Type B pancreatic cell (in vitro differentiated cells): ENCODE data around the gene CD93. TPM values are rescaled to one million over a fixed set of nuclear protein-coding genes. Genes with fewer than 3 reads are reported as not detected.

Experiments used
- DNase-seq: peaks from one replicate; pipeline ENCODE4 v3.0.0; 2021; ENCODE audit warnings: mixed read lengths; ENCODE audit not compliant: unreplicated experiment; ENCODE audit errors: extremely low spot score
- H3K27ac Mint-ChIP-seq: 2 replicates; pipeline ENCODE4 v1.8.0; 2021; ENCODE audit warnings: mild to moderate bottlenecking, mixed read lengths
- H3K27me3 Mint-ChIP-seq: 2 replicates; pipeline ENCODE4 v1.8.0; 2021; ENCODE audit warnings: mixed read lengths
- H3K36me3 Mint-ChIP-seq: 2 replicates; pipeline ENCODE4 v1.8.0; 2021; ENCODE audit warnings: mixed read lengths
- H3K4me1 Mint-ChIP-seq: one replicate; pipeline ENCODE4 v1.8.0; 2021; ENCODE audit warnings: mixed read lengths; ENCODE audit not compliant: unreplicated experiment
- H3K4me3 Mint-ChIP-seq: 2 replicates; pipeline ENCODE4 v1.8.0; 2021; ENCODE audit warnings: mild to moderate bottlenecking, mixed read lengths
- H3K9me3 Mint-ChIP-seq: 2 replicates; pipeline ENCODE4 v1.8.0; 2021; ENCODE audit warnings: mixed read lengths
- total RNA-seq: library from RNA; stranded (reverse); gene quantifications from 2 replicates; pipeline ENCODE4 v1.2.1, GENCODE V29; 2021; ENCODE audit warnings: low replicate concordance
- TF ChIP-seq, protein P1 (sequence below): fragments of 200-600 bp; sonication (generic); conservative IDR thresholded peaks from 2 replicates; pipeline ENCODE4 v1.5.0; 2021; ENCODE audit warnings: antibody characterized with exemption, mild to moderate bottlenecking

The CD93 gene
- total RNA-seq, 1 donor from 2014 or later = 0.05 TPM

DNA sequence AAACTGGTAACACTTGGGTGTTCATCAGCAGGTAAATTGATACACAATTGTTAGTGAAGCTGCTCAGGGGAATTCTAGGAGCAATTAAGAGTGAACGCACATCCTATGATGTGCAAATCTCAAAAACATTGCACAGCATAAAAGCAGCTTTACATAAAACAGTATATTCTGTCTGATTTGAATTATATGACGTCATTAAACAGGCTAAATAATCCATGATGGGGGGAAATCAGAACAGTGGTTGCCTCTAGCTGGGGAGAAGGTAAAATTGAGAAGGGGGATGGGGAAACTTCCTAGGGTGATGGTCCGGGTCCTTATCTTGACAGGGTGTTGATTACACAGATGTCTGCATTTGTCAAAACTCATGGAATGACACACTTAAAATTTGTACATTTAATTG, 19.4 kb downstream of the CD93 start:
- Mint-ChIP-seq H3K4me1 (peaks cover 29% of the 10 kb centered on the region), H3K4me3 (no peak overlapping the region), H3K36me3 (no peaks in the 10 kb centered on the region), H3K9me3 (no peaks in the 10 kb centered on the region), H3K27me3 (peaks cover 6% of the 10 kb centered on the region), H3K27ac (no peak overlapping the region)
- TF ChIP-seq, protein P1, sequence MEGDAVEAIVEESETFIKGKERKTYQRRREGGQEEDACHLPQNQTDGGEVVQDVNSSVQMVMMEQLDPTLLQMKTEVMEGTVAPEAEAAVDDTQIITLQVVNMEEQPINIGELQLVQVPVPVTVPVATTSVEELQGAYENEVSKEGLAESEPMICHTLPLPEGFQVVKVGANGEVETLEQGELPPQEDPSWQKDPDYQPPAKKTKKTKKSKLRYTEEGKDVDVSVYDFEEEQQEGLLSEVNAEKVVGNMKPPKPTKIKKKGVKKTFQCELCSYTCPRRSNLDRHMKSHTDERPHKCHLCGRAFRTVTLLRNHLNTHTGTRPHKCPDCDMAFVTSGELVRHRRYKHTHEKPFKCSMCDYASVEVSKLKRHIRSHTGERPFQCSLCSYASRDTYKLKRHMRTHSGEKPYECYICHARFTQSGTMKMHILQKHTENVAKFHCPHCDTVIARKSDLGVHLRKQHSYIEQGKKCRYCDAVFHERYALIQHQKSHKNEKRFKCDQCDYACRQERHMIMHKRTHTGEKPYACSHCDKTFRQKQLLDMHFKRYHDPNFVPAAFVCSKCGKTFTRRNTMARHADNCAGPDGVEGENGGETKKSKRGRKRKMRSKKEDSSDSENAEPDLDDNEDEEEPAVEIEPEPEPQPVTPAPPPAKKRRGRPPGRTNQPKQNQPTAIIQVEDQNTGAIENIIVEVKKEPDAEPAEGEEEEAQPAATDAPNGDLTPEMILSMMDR = no peak
- DNase-seq = no peak

DNA sequence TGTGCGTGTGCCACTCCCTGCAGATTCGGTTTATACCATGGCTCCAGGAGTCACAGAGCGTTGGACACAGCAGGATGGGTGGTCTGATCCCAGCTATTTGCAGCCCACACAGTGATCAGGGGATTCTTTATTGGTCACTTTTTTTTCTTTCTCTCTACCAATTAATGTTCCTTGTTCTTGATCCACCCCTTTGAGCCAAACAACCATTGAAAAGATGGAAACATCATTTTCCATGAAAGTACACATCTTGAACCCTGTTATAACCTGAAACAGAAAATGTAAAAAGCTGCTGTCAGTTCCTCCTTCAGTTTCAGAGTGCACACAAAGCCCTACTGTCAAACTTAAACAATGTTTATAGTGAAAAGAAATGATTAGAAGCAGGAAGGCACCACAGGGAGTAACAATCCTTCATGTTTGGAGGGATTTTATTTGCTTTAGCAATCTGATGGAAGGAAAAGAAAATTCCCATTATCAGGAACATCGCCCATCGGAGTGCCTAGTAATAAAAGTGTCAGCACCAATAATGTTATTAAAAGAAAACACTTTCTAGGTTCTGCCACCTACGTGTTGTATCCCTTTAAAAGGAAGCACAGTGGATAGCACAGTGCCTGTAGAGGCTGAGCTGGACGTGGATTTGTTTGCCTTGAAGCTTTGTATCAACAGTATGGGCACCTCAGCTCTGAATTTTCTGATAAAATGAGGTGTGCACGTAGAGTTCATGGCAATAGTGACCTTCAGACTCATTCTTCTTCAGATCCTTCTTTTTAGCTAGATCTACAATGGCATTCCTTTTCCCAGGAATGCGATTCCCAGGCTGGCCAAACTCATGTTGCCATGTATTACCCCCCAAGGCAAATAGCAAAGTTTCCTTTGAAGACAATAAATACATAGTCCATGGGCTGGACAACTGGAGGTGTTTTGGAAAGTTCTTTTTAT, 20.6 kb downstream of the CD93 start:
- peaks cover 6% of the 10 kb centered on the region for H3K27me3 Mint-ChIP-seq
- H3K36me3 Mint-ChIP-seq = no peaks in the 10 kb centered on the region
- peak overlapping the region; percentile 8 for H3K4me3 Mint-ChIP-seq
- no peak for DNase-seq
- TF ChIP-seq, protein P1 = no peak
- no peak overlapping the region for H3K27ac Mint-ChIP-seq
- H3K9me3 Mint-ChIP-seq = no peaks in the 10 kb centered on the region
- peaks cover 27% of the 10 kb centered on the region for H3K4me1 Mint-ChIP-seq

DNA sequence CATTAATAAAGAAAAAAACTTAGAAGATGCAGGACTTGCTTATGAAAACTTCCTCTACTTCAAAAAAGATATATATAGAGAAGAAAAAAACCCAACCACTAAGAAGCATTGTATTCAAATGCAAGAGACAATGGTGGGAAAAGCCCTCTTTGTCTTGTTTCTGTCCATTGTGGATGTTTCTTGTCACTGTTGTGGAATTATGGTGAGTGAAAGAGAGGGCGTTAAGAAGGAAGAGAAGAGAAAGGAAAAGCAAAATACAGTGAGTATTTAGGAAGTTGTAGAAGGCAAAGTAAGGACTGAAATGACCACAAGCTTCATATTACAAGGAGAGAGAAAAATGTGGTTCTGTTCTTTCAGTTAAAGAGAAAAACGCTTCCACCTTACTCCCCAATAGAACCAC, 22.5 kb downstream of the CD93 start:
- TF ChIP-seq, protein P1 = no peak
- DNase-seq = no peak
- Mint-ChIP-seq H3K36me3 (no peaks in the 10 kb centered on the region), H3K4me3 (no peak overlapping the region), H3K27ac (no peak overlapping the region), H3K9me3 (no peaks in the 10 kb centered on the region), H3K4me1 (peaks cover 27% of the 10 kb centered on the region), H3K27me3 (peaks cover 3% of the 10 kb centered on the region)

DNA sequence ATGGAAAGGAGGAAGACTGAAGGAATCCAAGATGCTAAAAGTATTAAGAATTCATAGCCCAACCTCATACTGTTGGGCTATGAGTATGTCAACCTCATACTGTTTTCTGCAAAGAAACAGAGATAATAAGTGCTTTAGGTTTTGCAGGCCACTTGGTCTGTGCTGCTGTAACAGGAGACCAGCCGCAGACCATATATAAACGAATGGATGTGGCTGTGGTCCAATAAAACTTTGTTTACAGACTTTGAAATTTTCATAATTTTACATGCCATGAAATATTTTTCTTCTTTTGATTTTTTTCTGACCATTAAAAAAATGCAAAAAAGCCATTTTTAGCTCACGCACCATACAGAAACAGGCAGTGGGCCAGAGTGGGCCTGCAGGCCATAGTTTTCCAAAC, 23.0 kb downstream of the CD93 start:
- H3K27ac Mint-ChIP-seq = no peak overlapping the region
- peaks cover 27% of the 10 kb centered on the region for H3K4me1 Mint-ChIP-seq
- no peaks in the 10 kb centered on the region for H3K36me3 Mint-ChIP-seq
- TF ChIP-seq, protein P1 = no peak
- no peak overlapping the region for H3K4me3 Mint-ChIP-seq
- no peak for DNase-seq
- H3K9me3 Mint-ChIP-seq = no peaks in the 10 kb centered on the region
- H3K27me3 Mint-ChIP-seq = no peaks in the 10 kb centered on the region

DNA sequence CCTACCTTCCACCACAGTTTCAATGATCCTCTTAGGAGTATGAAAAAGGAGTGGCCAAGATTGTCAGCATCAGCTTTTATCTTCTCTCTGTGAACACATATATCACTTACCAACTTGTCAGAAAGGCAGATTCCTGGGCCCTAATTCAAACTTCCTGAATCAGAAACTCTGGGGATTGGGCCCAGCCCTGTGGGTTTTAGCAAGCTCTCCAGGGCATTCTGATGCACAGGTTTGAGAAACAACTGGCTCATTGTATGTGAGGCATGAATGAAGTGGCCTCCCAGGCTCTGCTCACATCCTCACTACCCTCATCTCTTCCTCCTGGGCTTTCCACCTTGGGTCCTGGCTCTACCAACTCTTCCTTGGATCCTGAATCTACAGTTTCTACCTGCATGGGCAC, 23.5 kb downstream of the CD93 start:
- TF ChIP-seq, protein P1 = no peak
- Mint-ChIP-seq H3K4me1 (peaks cover 27% of the 10 kb centered on the region), H3K9me3 (no peaks in the 10 kb centered on the region), H3K36me3 (no peaks in the 10 kb centered on the region), H3K4me3 (no peak overlapping the region), H3K27me3 (peaks cover under 1% of the 10 kb centered on the region), H3K27ac (no peak overlapping the region)
- DNase-seq = no peak
